ENCODE measurements around the gene TRIM22.
"Not testable (repeated sequence)": the region's sequence is repeated elsewhere in the genome, so short reads cannot be mapped to it uniquely, and the experiment has no call there.

The TRIM22 gene, protein sequence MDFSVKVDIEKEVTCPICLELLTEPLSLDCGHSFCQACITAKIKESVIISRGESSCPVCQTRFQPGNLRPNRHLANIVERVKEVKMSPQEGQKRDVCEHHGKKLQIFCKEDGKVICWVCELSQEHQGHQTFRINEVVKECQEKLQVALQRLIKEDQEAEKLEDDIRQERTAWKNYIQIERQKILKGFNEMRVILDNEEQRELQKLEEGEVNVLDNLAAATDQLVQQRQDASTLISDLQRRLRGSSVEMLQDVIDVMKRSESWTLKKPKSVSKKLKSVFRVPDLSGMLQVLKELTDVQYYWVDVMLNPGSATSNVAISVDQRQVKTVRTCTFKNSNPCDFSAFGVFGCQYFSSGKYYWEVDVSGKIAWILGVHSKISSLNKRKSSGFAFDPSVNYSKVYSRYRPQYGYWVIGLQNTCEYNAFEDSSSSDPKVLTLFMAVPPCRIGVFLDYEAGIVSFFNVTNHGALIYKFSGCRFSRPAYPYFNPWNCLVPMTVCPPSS

DNA sequence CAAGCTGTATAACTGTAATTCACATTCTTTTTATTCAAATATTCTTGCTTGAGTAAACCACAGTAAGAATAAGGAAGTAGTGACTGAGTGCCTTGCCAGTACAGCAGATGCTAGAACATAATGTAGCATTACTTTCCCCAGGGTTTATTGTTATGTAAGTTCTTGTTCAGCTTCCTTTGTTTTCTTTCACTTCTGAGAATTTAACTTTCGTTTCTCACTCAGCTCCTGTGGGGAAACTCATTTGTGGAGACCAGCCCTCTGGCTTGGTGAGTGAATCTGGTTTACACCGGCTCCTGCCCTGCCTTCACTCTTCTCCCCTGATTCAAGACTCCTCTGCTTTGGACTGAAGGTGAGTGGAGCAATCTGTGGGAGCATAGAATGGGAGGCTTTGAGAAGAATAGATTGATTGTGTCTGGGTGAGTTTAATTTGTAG, at the start of gene TRIM22:
TRIM22 (plus strand) TSS at position 240 of the 433 bp plus-strand sequence. CDS start 6,443 bp downstream, outside the sequence.
- peak; percentile 71 for DNase-seq (ENCODE audit: extremely low spot score)
- no peak for TF ChIP-seq CTCF (IDR thresholded peaks at IDR 0.05; ENCODE audit: control extremely low read depth, extremely low read depth, low read depth, missing control alignments)
- ChIA-PET POLR2A (interaction anchor here (0.6 kb wide), 1 partner anchor 56 kb away, joined by 6 read pairs; no protein-coding TSS in a partner anchor), CTCF (interaction anchor here (0.9 to 2.6 kb wide), 9 partner anchors 9 to 201 kb away, joined by 3 to 15 read pairs (median 4); no protein-coding TSS in a partner anchor)

DNA sequence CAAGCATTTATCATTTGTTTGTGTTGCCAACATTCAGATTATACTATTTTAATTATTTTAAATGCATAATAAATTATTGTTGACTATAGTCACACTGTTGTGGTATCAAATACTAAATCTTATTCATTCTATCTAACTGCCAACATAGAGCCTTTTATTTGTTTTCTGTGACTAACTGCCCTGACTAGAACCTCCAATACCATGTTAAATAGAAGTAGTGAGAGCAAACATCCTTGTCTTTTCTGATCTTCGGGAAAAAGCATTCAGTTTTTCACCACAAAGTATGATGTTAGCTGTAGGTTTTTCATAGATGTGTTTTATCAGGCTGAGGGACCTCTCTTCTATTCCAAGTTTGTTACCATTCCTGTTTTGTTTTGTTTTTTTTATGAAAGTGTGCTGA, 49.6 kb upstream of the TRIM22 start:
- DNase-seq (ENCODE audit: extremely low spot score): no peak
- ChIA-PET CTCF (no interaction called here), POLR2A (no interaction called here)
- TF ChIP-seq CTCF (IDR thresholded peaks at IDR 0.05; ENCODE audit: control extremely low read depth, extremely low read depth, low read depth, missing control alignments): no peak

DNA sequence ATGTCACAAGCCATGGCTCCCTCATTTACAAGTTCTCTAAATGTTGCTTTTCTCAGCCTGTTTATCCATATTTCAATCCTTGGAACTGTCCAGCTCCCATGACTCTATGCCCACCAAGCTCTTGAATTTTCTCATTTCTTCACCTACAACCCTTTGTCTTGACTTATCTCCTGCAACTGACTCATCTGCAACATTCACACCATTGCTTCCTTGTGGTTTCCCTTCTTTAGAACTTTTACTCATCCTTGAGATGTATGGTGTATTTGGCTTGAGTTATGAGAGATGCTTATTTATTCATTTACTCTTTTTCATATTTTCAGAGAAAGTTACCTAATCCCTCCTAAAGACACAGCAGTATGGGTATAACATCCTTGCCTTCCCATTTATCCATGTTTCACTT, 46.0 kb upstream of the TRIM22 start:
- ChIA-PET POLR2A (no interaction called here), CTCF (no interaction called here)
- no peak for TF ChIP-seq CTCF (IDR thresholded peaks at IDR 0.05; ENCODE audit: control extremely low read depth, extremely low read depth, low read depth, missing control alignments)
- no peak for DNase-seq (ENCODE audit: extremely low spot score)

- ChIA-PET CTCF (interaction anchor here (0.9 to 1.2 kb wide), 3 partner anchors 10 to 38 kb away, joined by 3 read pairs; no protein-coding TSS in a partner anchor), POLR2A (no interaction called here)
- DNase-seq (ENCODE audit: extremely low spot score): no peak
- TF ChIP-seq CTCF (IDR thresholded peaks at IDR 0.05; ENCODE audit: control extremely low read depth, extremely low read depth, low read depth, missing control alignments): no peak
Measured at GRCh38 chr11:5646139-5646538, 43.5 kb upstream of the TRIM22 start.

- TF ChIP-seq CTCF (IDR thresholded peaks at IDR 0.05; ENCODE audit: control extremely low read depth, extremely low read depth, low read depth, missing control alignments): no peak
- ChIA-PET CTCF (no interaction called here), POLR2A (no interaction called here)
- no peak for DNase-seq (ENCODE audit: extremely low spot score)
Measured at GRCh38 chr11:5655474-5655873, 34.1 kb upstream of the TRIM22 start.

DNA sequence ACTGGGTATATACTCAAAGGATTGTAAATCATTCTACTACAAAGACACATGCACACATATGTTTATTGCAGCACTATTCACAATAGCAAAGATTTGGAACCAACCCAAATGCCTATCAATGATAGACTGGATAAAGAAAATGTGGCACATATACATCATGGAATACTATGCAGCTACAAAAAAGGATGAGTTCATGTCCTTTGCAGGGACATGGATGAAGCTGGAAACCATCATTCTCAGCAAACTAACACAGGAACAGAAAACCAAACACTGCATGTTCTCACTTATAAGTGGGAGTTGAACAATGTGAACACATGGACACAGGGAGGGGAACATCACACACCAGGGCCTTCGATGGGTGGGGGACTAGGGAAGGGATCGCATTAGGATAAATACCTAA, 32.6 kb upstream of the TRIM22 start:
- POLR2A ChIA-PET; DNase-seq (ENCODE audit: extremely low spot score); CTCF ChIA-PET: not testable (repeated sequence)

GRCh38 chr11:5658318-5658717, 31.3 kb upstream of the TRIM22 start:
- DNase-seq (ENCODE audit: extremely low spot score): no peak
- TF ChIP-seq CTCF (IDR thresholded peaks at IDR 0.05; ENCODE audit: control extremely low read depth, extremely low read depth, low read depth, missing control alignments): no peak
- ChIA-PET POLR2A (no interaction called here), CTCF (interaction anchor here (0.9 kb wide), 1 partner anchor 26 kb away, joined by 3 read pairs; no protein-coding TSS in a partner anchor)
